MM.1S (cell line): ENCODE measurements around the gene VWC2.
A peak's percentile ranks its signal among the peaks of the same experiment; 100 is the strongest.

Experiments
- DNase-seq: peaks from one replicate; pipeline ENCODE4 v3.0.0-alpha.2; 2015
- H2AFZ ChIP-seq: fragments of 300-600 bp; sonication (generic); 2 replicates; pipeline ENCODE4 v1.6.0; 2016; ENCODE audit warnings: antibody characterized with exemption, low read length
- H3F3A ChIP-seq: fragments of 300-600 bp; sonication (generic); 2 replicates; pipeline ENCODE4 v1.6.1; 2016; ENCODE audit warnings: mild to moderate bottlenecking, antibody characterized with exemption, low read length, moderate library complexity, mixed read lengths; ENCODE audit not compliant: insufficient read depth
- H3K27ac ChIP-seq: fragments of 300-600 bp; sonication (generic); 2 replicates; pipeline ENCODE4 v1.5.1; 2016; ENCODE audit warnings: mild to moderate bottlenecking, low read length
- H3K27me3 ChIP-seq: fragments of 300-600 bp; sonication (generic); replicated peaks from 2 replicates; pipeline ENCODE4 v1.6.0; 2016; ENCODE audit warnings: low read length; ENCODE audit not compliant: insufficient read depth
- H3K36me3 ChIP-seq: fragments of 300-600 bp; sonication (generic); replicated peaks from 2 replicates; pipeline ENCODE4 v1.6.1; 2016; ENCODE audit warnings: mild to moderate bottlenecking, low read length, mixed read lengths; ENCODE audit not compliant: insufficient read depth
- H3K4me1 ChIP-seq: fragments of 300-600 bp; sonication (generic); 2 replicates; pipeline ENCODE4 v1.6.1; 2016; ENCODE audit warnings: low read length, mixed read lengths
- H3K4me2 ChIP-seq: fragments of 300-600 bp; sonication (generic); 2 replicates; pipeline ENCODE4 v1.6.0; 2016; ENCODE audit warnings: low read depth, low read length
- H3K4me3 ChIP-seq: fragments of 300-600 bp; sonication (generic); 2 replicates; pipeline ENCODE4 v1.5.1; 2016; ENCODE audit warnings: low read length, mixed read lengths
- H3K79me2 ChIP-seq: fragments of 300-600 bp; sonication (generic); 2 replicates; pipeline ENCODE4 v1.6.1; 2016; ENCODE audit warnings: mixed run types, low read length, mixed read lengths
- H3K9ac ChIP-seq: fragments of 300-600 bp; sonication (generic); 2 replicates; pipeline ENCODE4 v1.6.1; 2016; ENCODE audit warnings: low read length, mixed read lengths
- H3K9me2 ChIP-seq: fragments of 300-600 bp; sonication (generic); replicated peaks from 2 replicates; pipeline ENCODE4 v1.6.1; 2016; ENCODE audit warnings: mild to moderate bottlenecking, low read length, mixed read lengths; ENCODE audit not compliant: insufficient read depth
- H3K9me3 ChIP-seq: fragments of 300-600 bp; sonication (generic); replicated peaks from 2 replicates; pipeline ENCODE4 v1.6.1; 2016; ENCODE audit warnings: mild to moderate bottlenecking, low read length, mixed read lengths; ENCODE audit not compliant: insufficient read depth
- H4K20me1 ChIP-seq: fragments of 300-600 bp; sonication (generic); 2 replicates; pipeline ENCODE4 v1.6.1; 2016; ENCODE audit warnings: mild to moderate bottlenecking, low read length, moderate library complexity, mixed read lengths; ENCODE audit not compliant: insufficient read depth
- CTCF ChIP-seq: fragments of 300-600 bp; sonication (generic); IDR thresholded peaks from 2 replicates; pipeline ENCODE4 v1.5.1; 2016; ENCODE audit warnings: antibody characterized with exemption, low read length, mixed read lengths
- EZH2 ChIP-seq: fragments of 300-600 bp; sonication (generic); optimal IDR thresholded peaks from 2 replicates; pipeline ENCODE3; 2017; ENCODE audit warnings: low read depth, mild to moderate bottlenecking, antibody characterized with exemption, low read length, mixed read lengths
- EZH2phosphoT487 ChIP-seq: fragments of 300-600 bp; sonication (generic); IDR thresholded peaks from 2 replicates; pipeline ENCODE4 v1.6.1; 2018; ENCODE audit warnings: antibody characterized with exemption, low read length

Gene VWC2

GRCh38 chr7:49773218-49773935, at the start of gene VWC2:
Gene VWC2 (plus strand): TSS chr7:49773638. CDS start chr7:49775436, 1,798 bp downstream.
- Histone ChIP-seq H3K4me3 (peak within 1 kb of the TSS; percentile 50), H3K9me2 (no peaks in the 10 kb centered on the region), H3K9ac (no peak within 1 kb of the TSS), H3K4me2 (peak within 1 kb of the TSS; percentile 59), H3K9me3 (no peaks in the 10 kb centered on the region), H3F3A (no peaks in the 10 kb centered on the region), H3K4me1 (peaks cover under 1% of the 10 kb centered on the region; the same call in 1 of the 2 replicates), H3K27me3 (no peaks in the 10 kb centered on the region), H4K20me1 (no peaks in the 10 kb centered on the region), H2AFZ (peak within 1 kb of the TSS; percentile 44), H3K27ac (no peak within 1 kb of the TSS), H3K79me2 (no peaks in the 10 kb centered on the region), H3K36me3 (no peaks in the 10 kb centered on the region)
- DNase-seq: peak; percentile 9
- TF ChIP-seq EZH2phosphoT487 (no peak), CTCF (no peak), EZH2 (no peak)

- Histone ChIP-seq H3K9me2 (no peaks in the 10 kb centered on the region), H3K4me3 (no peak overlapping the region), H2AFZ (no peak overlapping the region), H3K27ac (no peak overlapping the region), H3K79me2 (no peaks in the 10 kb centered on the region), H3K4me2 (no peak overlapping the region), H3K27me3 (no peaks in the 10 kb centered on the region), H3K36me3 (no peaks in the 10 kb centered on the region), H3F3A (no peaks in the 10 kb centered on the region), H3K9me3 (no peaks in the 10 kb centered on the region), H3K4me1 (no peaks in the 10 kb centered on the region), H3K9ac (no peak overlapping the region), H4K20me1 (no peaks in the 10 kb centered on the region)
- TF ChIP-seq EZH2phosphoT487 (no peak), EZH2 (no peak), CTCF (no peak)
- no peak for DNase-seq
Observed at GRCh38 chr7:49724071-49724470, 49.4 kb upstream of the VWC2 start.

- Histone ChIP-seq H4K20me1 (no peaks in the 10 kb centered on the region), H3K27ac (no peak overlapping the region), H3K4me1 (no peaks in the 10 kb centered on the region), H3K9ac (no peak overlapping the region), H3K9me2 (no peaks in the 10 kb centered on the region), H3K9me3 (no peaks in the 10 kb centered on the region), H3F3A (no peaks in the 10 kb centered on the region), H2AFZ (no peak overlapping the region), H3K27me3 (no peaks in the 10 kb centered on the region), H3K79me2 (no peaks in the 10 kb centered on the region), H3K4me2 (no peak overlapping the region), H3K36me3 (no peaks in the 10 kb centered on the region), H3K4me3 (no peak overlapping the region)
- no peak for TF ChIP-seq CTCF
- no peak for TF ChIP-seq EZH2
- TF ChIP-seq EZH2phosphoT487: no peak
- DNase-seq: no peak
Observed at GRCh38 chr7:49731836-49732235, 41.6 kb upstream of the VWC2 start.
